ENCODE data around the gene KCNJ9.
A peak's percentile ranks its signal among the peaks of the same experiment; 100 is the strongest.

KCNJ9 gene

GRCh38 chr1:160089883-160090282 lies 8.5 kb downstream of the KCNJ9 start:
- no peak for DNase-seq

- DNase-seq, result no peak
These were observed 9.4 kb downstream of the KCNJ9 start for GRCh38 chr1:160090760-160091159.

- no peak for DNase-seq
These were observed 10.4 kb downstream of the KCNJ9 start for GRCh38 chr1:160091666-160092223.

- no peak for DNase-seq
These were observed 11.2 kb downstream of the KCNJ9 start for GRCh38 chr1:160092366-160093068.

- no peak for DNase-seq
These were observed 11.7 kb downstream of the KCNJ9 start for GRCh38 chr1:160093069-160093395.

- DNase-seq, result no peak
These were observed 12.4 kb downstream of the KCNJ9 start for GRCh38 chr1:160093624-160094290.

GRCh38 chr1:160094291-160094625 lies 12.9 kb downstream of the KCNJ9 start:
- DNase-seq, result no peak

- no peak for DNase-seq
These were observed 13.5 kb downstream of the KCNJ9 start for GRCh38 chr1:160094806-160095205.

- no peak for DNase-seq
These were observed 14.2 kb downstream of the KCNJ9 start for GRCh38 chr1:160095382-160096105.

- no peak for DNase-seq
These were observed 15.2 kb downstream of the KCNJ9 start for GRCh38 chr1:160096274-160097116.

- DNase-seq, result no peak
These were observed 16.0 kb downstream of the KCNJ9 start for GRCh38 chr1:160097151-160097910.

- peak; percentile 93 for DNase-seq
These were observed 16.8 kb downstream of the KCNJ9 start, which contains the start of gene IGSF8 for GRCh38 chr1:160097911-160098851. IGSF8 (minus strand) TSS chr1:160098619; CDS start chr1:160098472, 147 bp downstream.

GRCh38 chr1:160098852-160099561 lies 17.7 kb downstream of the KCNJ9 start:
- peak; percentile 99 for DNase-seq

GRCh38 chr1:160099716-160100375 lies 18.5 kb downstream of the KCNJ9 start:
- no peak for DNase-seq

GRCh38 chr1:160101037-160101716 lies 19.8 kb downstream of the KCNJ9 start:
- DNase-seq, result peak; percentile 65

- DNase-seq, result no peak
These were observed 20.6 kb downstream of the KCNJ9 start for GRCh38 chr1:160101717-160102522.

GRCh38 chr1:160103658-160104408 lies 22.5 kb downstream of the KCNJ9 start:
- DNase-seq, result no peak
